PC-3 (cell line): Measurements from ENCODE around the gene THAP4.

ENCODE experiments used
- EZH2 ChIP-seq: fragments of 300-600 bp; sonication (generic); IDR thresholded peaks from one replicate; pipeline ENCODE4 v1.6.1; 2017; ENCODE audit warnings: antibody characterized with exemption, mild to moderate bottlenecking, low read length; ENCODE audit not compliant: unreplicated experiment
- EZH2phosphoT487 ChIP-seq: fragments of 300-600 bp; sonication (generic); IDR thresholded peaks from 2 replicates; pipeline ENCODE4 v1.6.1; 2018; ENCODE audit warnings: mild to moderate bottlenecking, antibody characterized with exemption, low read length, borderline replicate concordance
- TF ChIP-seq, protein P1 (sequence below): fragments of 300-600 bp; sonication (generic); conservative IDR thresholded peaks from 2 replicates; pipeline ENCODE4 v1.5.1; 2017; ENCODE audit warnings: antibody characterized with exemption, low read depth, mild to moderate bottlenecking, low read length

DNA sequence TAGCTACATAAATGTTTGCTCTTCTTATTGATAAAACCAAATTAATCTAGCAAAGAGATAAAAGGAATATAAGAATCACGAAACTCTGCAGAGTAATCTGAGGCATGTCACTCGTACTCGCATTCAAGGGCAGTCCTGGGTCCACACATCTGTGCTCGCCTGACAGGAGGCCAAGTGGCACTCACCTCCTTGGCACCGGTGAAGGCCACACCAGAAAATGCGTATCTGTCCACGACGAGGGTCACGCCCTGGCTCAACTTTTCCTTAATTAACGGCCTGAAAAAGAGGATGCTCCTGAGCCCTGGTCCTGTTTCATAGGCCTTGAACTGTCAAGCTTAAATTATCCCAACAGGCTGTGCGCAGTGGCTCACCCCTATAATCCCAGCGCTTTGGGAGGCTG, 43.1 kb upstream of the THAP4 start:
- TF ChIP-seq, protein P1, sequence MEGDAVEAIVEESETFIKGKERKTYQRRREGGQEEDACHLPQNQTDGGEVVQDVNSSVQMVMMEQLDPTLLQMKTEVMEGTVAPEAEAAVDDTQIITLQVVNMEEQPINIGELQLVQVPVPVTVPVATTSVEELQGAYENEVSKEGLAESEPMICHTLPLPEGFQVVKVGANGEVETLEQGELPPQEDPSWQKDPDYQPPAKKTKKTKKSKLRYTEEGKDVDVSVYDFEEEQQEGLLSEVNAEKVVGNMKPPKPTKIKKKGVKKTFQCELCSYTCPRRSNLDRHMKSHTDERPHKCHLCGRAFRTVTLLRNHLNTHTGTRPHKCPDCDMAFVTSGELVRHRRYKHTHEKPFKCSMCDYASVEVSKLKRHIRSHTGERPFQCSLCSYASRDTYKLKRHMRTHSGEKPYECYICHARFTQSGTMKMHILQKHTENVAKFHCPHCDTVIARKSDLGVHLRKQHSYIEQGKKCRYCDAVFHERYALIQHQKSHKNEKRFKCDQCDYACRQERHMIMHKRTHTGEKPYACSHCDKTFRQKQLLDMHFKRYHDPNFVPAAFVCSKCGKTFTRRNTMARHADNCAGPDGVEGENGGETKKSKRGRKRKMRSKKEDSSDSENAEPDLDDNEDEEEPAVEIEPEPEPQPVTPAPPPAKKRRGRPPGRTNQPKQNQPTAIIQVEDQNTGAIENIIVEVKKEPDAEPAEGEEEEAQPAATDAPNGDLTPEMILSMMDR: no peak
- no peak for TF ChIP-seq EZH2phosphoT487
- no peak for TF ChIP-seq EZH2
